HEK293 (cell line): Measurements from ENCODE around the gene ATP1A3.

ENCODE experiments used
- CTCF ChIA-PET: fragments of 350-600 bp; formaldehyde crosslinking; extraction: SDS; loops from one replicate; lab custom pipeline; 2021; ENCODE audit warnings: antibody characterized with exemption; lab: Yijun Ruan, JAX
- POLR2A ChIA-PET: fragments of 300-600 bp; formaldehyde crosslinking; extraction: SDS; loops from one replicate; lab custom pipeline; 2020; ENCODE audit warnings: antibody characterized with exemption, inconsistent platforms; lab: Yijun Ruan, JAX
- H3K27ac ChIP-seq: fragments of 200-500 bp; sonication (Bioruptor generic); 2 replicates; pipeline ENCODE4 v1.5.1; 2014; ENCODE audit warnings: low read depth, low read length, control low read depth, inconsistent platforms; ENCODE audit errors: extremely low read depth
- H3K36me3 ChIP-seq, 2 experiments: fragments of 200-500 bp in 1 of 2; sonication (Bioruptor generic) in 1 of 2; 1 replicate in 1 of 2; 2 replicates in 1 of 2; pipeline ENCODE4 v1.5.1; 2014 to 2017; ENCODE audit warnings: inconsistent platforms in 2 of 2, low read length in 2 of 2; ENCODE audit not compliant: control insufficient read depth in 2 of 2, insufficient read depth in 1 of 2
- H3K4me1 ChIP-seq: fragments of 200-500 bp; sonication (Bioruptor generic); 2 replicates; pipeline ENCODE4 v1.5.1; 2014; ENCODE audit warnings: mild to moderate bottlenecking, low read length, inconsistent platforms; ENCODE audit not compliant: control insufficient read depth, insufficient read depth
- H3K4me3 ChIP-seq: 2 replicates; pipeline ENCODE4 v1.5.1; 2011; ENCODE audit warnings: low read depth, mild to moderate bottlenecking, control low read depth, low read length, moderate library complexity
- H3K9me3 ChIP-seq: fragments of 200-500 bp; sonication (Bioruptor generic); 2 replicates; pipeline ENCODE4 v1.5.1; 2014; ENCODE audit warnings: low read depth, low read length, inconsistent platforms; ENCODE audit not compliant: control insufficient read depth, insufficient read depth
- GLIS1 ChIP-seq: fragments of 450-650 bp; formaldehyde crosslinking; IDR thresholded peaks from 2 replicates; pipeline ENCODE4 v1.5.1; 2016; ENCODE audit warnings: missing biosample characterization, missing genetic modification characterization
- ZBTB17 ChIP-seq: fragments of 450-650 bp; formaldehyde crosslinking; IDR thresholded peaks from 2 replicates; pipeline ENCODE4 v1.5.1; 2016; ENCODE audit warnings: missing biosample characterization, missing genetic modification characterization
- ZIC2 ChIP-seq: fragments of 450-650 bp; formaldehyde crosslinking; IDR thresholded peaks from 2 replicates; pipeline ENCODE4 v1.5.1; 2016; ENCODE audit warnings: missing biosample characterization, missing genetic modification characterization
- ZNF155 ChIP-seq: fragments of 450-650 bp; formaldehyde crosslinking; IDR thresholded peaks from 2 replicates; pipeline ENCODE4 v1.5.1; 2016; ENCODE audit warnings: missing biosample characterization, missing genetic modification characterization
- ZNF558 ChIP-seq: fragments of 450-650 bp; formaldehyde crosslinking; IDR thresholded peaks from 2 replicates; pipeline ENCODE4 v1.5.1; 2016; ENCODE audit warnings: missing biosample characterization, missing genetic modification characterization
- ZNF596 ChIP-seq: fragments of 450-650 bp; IDR thresholded peaks from 2 replicates; pipeline ENCODE4 v1.5.0; 2018; ENCODE audit warnings: missing biosample characterization, mild to moderate bottlenecking, missing genetic modification characterization, moderate library complexity
- ZNF76 ChIP-seq: fragments of 450-650 bp; formaldehyde crosslinking; IDR thresholded peaks from 2 replicates; pipeline ENCODE4; 2016; ENCODE audit warnings: low read depth, missing biosample characterization, missing genetic modification characterization, borderline replicate concordance
- ZNF791 ChIP-seq: fragments of 450-650 bp; formaldehyde crosslinking; IDR thresholded peaks from 2 replicates; pipeline ENCODE4 v1.5.1; 2016; ENCODE audit warnings: missing biosample characterization, missing genetic modification characterization
- ZSCAN4 ChIP-seq: fragments of 450-650 bp; formaldehyde crosslinking; IDR thresholded peaks from 2 replicates; pipeline ENCODE4 v1.5.1; 2017; ENCODE audit warnings: missing biosample characterization, missing genetic modification characterization
- ZXDB ChIP-seq: fragments of 450-650 bp; formaldehyde crosslinking; IDR thresholded peaks from 2 replicates; pipeline ENCODE4 v1.5.1; 2016; ENCODE audit warnings: missing biosample characterization, missing genetic modification characterization
- TF ChIP-seq, protein P1 (sequence below): fragments of 450-650 bp; formaldehyde crosslinking; IDR thresholded peaks from 2 replicates; pipeline ENCODE4 v1.5.1; 2016; ENCODE audit warnings: missing biosample characterization, missing genetic modification characterization
- TF ChIP-seq, protein P2 (sequence below): fragments of 450-650 bp; formaldehyde crosslinking; IDR thresholded peaks from 2 replicates; pipeline ENCODE4 v1.5.1; 2016; ENCODE audit warnings: missing biosample characterization, missing genetic modification characterization
- TF ChIP-seq, protein P3 (sequence below): fragments of 450-650 bp; formaldehyde crosslinking; IDR thresholded peaks from 2 replicates; pipeline ENCODE4 v1.5.0; 2017; ENCODE audit warnings: missing biosample characterization, missing genetic modification characterization, borderline replicate concordance
- TF ChIP-seq, protein P4 (sequence below): fragments of 450-650 bp; formaldehyde crosslinking; IDR thresholded peaks from 2 replicates; pipeline ENCODE4 v1.5.1; 2016; ENCODE audit warnings: missing biosample characterization, missing genetic modification characterization
- TF ChIP-seq, protein P5 (sequence below): fragments of 450-650 bp; formaldehyde crosslinking; optimal IDR thresholded peaks from 2 replicates; pipeline ENCODE3; 2016; ENCODE audit warnings: missing biosample characterization, mild to moderate bottlenecking, missing genetic modification characterization
- TF ChIP-seq, protein P6 (sequence below): fragments of 450-650 bp; formaldehyde crosslinking; IDR thresholded peaks from 2 replicates; pipeline ENCODE4 v1.5.1; 2016; ENCODE audit warnings: missing biosample characterization, missing genetic modification characterization

The ATP1A3 gene

GRCh38 chr19:41993612-41994483 is at the start of gene ATP1A3:
Gene ATP1A3 (minus strand): TSS chr19:41994230. CDS start chr19:41994076, 154 bp downstream.
- ChIA-PET POLR2A (interaction anchor here (0.5 kb wide), 1 partner anchor 33 kb away, joined by 5 read pairs; no protein-coding TSS in a partner anchor), CTCF (interaction anchor here (0.6 to 2.0 kb wide), 2 partner anchors 41 to 48 kb away, joined by 3 to 9 read pairs; no protein-coding TSS in a partner anchor)
- no peaks in the 10 kb centered on the region for H3K36me3 ChIP-seq
- H3K4me1 ChIP-seq, result peaks cover 9% of the 10 kb centered on the region
- peak within 1 kb of the TSS; percentile 34 for H3K4me3 ChIP-seq
- H3K27ac ChIP-seq, result no peak within 1 kb of the TSS
- H3K9me3 ChIP-seq, result no peaks in the 10 kb centered on the region
- TF ChIP-seq ZSCAN4 (tag by site-specific recombination), result peak; percentile 2
- no peak for TF ChIP-seq ZNF558 (tag by site-specific recombination)
- TF ChIP-seq, protein P1, sequence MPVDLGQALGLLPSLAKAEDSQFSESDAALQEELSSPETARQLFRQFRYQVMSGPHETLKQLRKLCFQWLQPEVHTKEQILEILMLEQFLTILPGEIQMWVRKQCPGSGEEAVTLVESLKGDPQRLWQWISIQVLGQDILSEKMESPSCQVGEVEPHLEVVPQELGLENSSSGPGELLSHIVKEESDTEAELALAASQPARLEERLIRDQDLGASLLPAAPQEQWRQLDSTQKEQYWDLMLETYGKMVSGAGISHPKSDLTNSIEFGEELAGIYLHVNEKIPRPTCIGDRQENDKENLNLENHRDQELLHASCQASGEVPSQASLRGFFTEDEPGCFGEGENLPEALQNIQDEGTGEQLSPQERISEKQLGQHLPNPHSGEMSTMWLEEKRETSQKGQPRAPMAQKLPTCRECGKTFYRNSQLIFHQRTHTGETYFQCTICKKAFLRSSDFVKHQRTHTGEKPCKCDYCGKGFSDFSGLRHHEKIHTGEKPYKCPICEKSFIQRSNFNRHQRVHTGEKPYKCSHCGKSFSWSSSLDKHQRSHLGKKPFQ, result no peak
- TF ChIP-seq, protein P2, sequence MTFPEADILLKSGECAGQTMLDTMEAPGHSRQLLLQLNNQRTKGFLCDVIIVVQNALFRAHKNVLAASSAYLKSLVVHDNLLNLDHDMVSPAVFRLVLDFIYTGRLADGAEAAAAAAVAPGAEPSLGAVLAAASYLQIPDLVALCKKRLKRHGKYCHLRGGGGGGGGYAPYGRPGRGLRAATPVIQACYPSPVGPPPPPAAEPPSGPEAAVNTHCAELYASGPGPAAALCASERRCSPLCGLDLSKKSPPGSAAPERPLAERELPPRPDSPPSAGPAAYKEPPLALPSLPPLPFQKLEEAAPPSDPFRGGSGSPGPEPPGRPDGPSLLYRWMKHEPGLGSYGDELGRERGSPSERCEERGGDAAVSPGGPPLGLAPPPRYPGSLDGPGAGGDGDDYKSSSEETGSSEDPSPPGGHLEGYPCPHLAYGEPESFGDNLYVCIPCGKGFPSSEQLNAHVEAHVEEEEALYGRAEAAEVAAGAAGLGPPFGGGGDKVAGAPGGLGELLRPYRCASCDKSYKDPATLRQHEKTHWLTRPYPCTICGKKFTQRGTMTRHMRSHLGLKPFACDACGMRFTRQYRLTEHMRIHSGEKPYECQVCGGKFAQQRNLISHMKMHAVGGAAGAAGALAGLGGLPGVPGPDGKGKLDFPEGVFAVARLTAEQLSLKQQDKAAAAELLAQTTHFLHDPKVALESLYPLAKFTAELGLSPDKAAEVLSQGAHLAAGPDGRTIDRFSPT, result peak; percentile 59; the same call in 1 of the 2 replicates
- TF ChIP-seq ZBTB17 (tag by site-specific recombination), result peak; percentile 70
- TF ChIP-seq, protein P3, sequence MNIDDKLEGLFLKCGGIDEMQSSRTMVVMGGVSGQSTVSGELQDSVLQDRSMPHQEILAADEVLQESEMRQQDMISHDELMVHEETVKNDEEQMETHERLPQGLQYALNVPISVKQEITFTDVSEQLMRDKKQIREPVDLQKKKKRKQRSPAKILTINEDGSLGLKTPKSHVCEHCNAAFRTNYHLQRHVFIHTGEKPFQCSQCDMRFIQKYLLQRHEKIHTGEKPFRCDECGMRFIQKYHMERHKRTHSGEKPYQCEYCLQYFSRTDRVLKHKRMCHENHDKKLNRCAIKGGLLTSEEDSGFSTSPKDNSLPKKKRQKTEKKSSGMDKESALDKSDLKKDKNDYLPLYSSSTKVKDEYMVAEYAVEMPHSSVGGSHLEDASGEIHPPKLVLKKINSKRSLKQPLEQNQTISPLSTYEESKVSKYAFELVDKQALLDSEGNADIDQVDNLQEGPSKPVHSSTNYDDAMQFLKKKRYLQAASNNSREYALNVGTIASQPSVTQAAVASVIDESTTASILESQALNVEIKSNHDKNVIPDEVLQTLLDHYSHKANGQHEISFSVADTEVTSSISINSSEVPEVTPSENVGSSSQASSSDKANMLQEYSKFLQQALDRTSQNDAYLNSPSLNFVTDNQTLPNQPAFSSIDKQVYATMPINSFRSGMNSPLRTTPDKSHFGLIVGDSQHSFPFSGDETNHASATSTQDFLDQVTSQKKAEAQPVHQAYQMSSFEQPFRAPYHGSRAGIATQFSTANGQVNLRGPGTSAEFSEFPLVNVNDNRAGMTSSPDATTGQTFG (tag by site-specific recombination), result no peak
- TF ChIP-seq, protein P4, sequence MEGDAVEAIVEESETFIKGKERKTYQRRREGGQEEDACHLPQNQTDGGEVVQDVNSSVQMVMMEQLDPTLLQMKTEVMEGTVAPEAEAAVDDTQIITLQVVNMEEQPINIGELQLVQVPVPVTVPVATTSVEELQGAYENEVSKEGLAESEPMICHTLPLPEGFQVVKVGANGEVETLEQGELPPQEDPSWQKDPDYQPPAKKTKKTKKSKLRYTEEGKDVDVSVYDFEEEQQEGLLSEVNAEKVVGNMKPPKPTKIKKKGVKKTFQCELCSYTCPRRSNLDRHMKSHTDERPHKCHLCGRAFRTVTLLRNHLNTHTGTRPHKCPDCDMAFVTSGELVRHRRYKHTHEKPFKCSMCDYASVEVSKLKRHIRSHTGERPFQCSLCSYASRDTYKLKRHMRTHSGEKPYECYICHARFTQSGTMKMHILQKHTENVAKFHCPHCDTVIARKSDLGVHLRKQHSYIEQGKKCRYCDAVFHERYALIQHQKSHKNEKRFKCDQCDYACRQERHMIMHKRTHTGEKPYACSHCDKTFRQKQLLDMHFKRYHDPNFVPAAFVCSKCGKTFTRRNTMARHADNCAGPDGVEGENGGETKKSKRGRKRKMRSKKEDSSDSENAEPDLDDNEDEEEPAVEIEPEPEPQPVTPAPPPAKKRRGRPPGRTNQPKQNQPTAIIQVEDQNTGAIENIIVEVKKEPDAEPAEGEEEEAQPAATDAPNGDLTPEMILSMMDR, result no peak
- peak; percentile 75 for TF ChIP-seq GLIS1 (tag by site-specific recombination)
- TF ChIP-seq ZNF155 (tag by site-specific recombination), result no peak
- peak; percentile 63 for TF ChIP-seq ZIC2 (tag by site-specific recombination)
- TF ChIP-seq, protein P5, sequence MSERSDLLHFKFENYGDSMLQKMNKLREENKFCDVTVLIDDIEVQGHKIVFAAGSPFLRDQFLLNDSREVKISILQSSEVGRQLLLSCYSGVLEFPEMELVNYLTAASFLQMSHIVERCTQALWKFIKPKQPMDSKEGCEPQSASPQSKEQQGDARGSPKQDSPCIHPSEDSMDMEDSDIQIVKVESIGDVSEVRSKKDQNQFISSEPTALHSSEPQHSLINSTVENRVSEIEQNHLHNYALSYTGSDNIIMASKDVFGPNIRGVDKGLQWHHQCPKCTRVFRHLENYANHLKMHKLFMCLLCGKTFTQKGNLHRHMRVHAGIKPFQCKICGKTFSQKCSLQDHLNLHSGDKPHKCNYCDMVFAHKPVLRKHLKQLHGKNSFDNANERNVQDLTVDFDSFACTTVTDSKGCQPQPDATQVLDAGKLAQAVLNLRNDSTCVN (tag by site-specific recombination), result peak; percentile 82
- TF ChIP-seq ZXDB (tag by site-specific recombination), result 0 out of 2 replicates have a peak, but pooled peaks have one; percentile 22
- TF ChIP-seq, protein P6, sequence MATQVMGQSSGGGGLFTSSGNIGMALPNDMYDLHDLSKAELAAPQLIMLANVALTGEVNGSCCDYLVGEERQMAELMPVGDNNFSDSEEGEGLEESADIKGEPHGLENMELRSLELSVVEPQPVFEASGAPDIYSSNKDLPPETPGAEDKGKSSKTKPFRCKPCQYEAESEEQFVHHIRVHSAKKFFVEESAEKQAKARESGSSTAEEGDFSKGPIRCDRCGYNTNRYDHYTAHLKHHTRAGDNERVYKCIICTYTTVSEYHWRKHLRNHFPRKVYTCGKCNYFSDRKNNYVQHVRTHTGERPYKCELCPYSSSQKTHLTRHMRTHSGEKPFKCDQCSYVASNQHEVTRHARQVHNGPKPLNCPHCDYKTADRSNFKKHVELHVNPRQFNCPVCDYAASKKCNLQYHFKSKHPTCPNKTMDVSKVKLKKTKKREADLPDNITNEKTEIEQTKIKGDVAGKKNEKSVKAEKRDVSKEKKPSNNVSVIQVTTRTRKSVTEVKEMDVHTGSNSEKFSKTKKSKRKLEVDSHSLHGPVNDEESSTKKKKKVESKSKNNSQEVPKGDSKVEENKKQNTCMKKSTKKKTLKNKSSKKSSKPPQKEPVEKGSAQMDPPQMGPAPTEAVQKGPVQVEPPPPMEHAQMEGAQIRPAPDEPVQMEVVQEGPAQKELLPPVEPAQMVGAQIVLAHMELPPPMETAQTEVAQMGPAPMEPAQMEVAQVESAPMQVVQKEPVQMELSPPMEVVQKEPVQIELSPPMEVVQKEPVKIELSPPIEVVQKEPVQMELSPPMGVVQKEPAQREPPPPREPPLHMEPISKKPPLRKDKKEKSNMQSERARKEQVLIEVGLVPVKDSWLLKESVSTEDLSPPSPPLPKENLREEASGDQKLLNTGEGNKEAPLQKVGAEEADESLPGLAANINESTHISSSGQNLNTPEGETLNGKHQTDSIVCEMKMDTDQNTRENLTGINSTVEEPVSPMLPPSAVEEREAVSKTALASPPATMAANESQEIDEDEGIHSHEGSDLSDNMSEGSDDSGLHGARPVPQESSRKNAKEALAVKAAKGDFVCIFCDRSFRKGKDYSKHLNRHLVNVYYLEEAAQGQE (tag by site-specific recombination), result no peak
- TF ChIP-seq ZNF791 (tag by site-specific recombination), result no peak
- peak; percentile 5; the same call in 1 of the 2 replicates for TF ChIP-seq ZNF76 (tag by site-specific recombination)
- 0 out of 2 replicates have a peak, but pooled peaks have one; percentile 20 for TF ChIP-seq ZNF596
